Measurements from ENCODE around the gene RNU5D-1.
"Not testable (repeated sequence)": the region's sequence is repeated elsewhere in the genome, so short reads cannot be mapped to it uniquely, and the experiment has no call there.

RNU5D-1 gene

GRCh38 chr1:44730741-44731512 is at the start of gene RNU5D-1:
Gene RNU5D-1, minus strand, starts transcription at chr1:44731170.
- DNase-seq (ENCODE audit: low read depth): peak; percentile 90

- DNase-seq (ENCODE audit: low read depth): no peak
Measured at GRCh38 chr1:44780583-44781121, 49.7 kb upstream of the RNU5D-1 start.

GRCh38 chr1:44778705-44779576 is 48.0 kb upstream of the RNU5D-1 start:
- no peak for DNase-seq (ENCODE audit: low read depth)

- DNase-seq (ENCODE audit: low read depth): no peak
Measured at GRCh38 chr1:44777969-44778635, 47.1 kb upstream of the RNU5D-1 start.

GRCh38 chr1:44777547-44777946 is 46.6 kb upstream of the RNU5D-1 start:
- no peak for DNase-seq (ENCODE audit: low read depth)

GRCh38 chr1:44776730-44777068 is 45.7 kb upstream of the RNU5D-1 start:
- no peak for DNase-seq (ENCODE audit: low read depth)

GRCh38 chr1:44775930-44776729 is 45.2 kb upstream of the RNU5D-1 start:
- DNase-seq (ENCODE audit: low read depth): no peak

GRCh38 chr1:44775078-44775929 is 44.3 kb upstream of the RNU5D-1 start, which contains the start of gene RPS8:
Gene RPS8, plus strand, starts transcription at chr1:44775540. Its CDS starts 57 bp downstream, at chr1:44775597.
- DNase-seq (ENCODE audit: low read depth): peak; percentile 93

GRCh38 chr1:44766421-44766820 is 35.5 kb upstream of the RNU5D-1 start:
- not testable (repeated sequence) for DNase-seq (ENCODE audit: low read depth)

GRCh38 chr1:44760876-44761275 is 29.9 kb upstream of the RNU5D-1 start:
- DNase-seq (ENCODE audit: low read depth): no peak

- DNase-seq (ENCODE audit: low read depth): no peak
Measured at GRCh38 chr1:44759077-44759476, 28.1 kb upstream of the RNU5D-1 start.

GRCh38 chr1:44757420-44757819 is 26.4 kb upstream of the RNU5D-1 start:
- DNase-seq (ENCODE audit: low read depth): no peak

- no peak for DNase-seq (ENCODE audit: low read depth)
Measured at GRCh38 chr1:44747878-44748277, 16.9 kb upstream of the RNU5D-1 start.

- DNase-seq (ENCODE audit: low read depth): no peak
Measured at GRCh38 chr1:44743211-44743610, 12.2 kb upstream of the RNU5D-1 start.

- no peak for DNase-seq (ENCODE audit: low read depth)
Measured at GRCh38 chr1:44740179-44740617, 9.2 kb upstream of the RNU5D-1 start.

- peak; percentile 94 for DNase-seq (ENCODE audit: low read depth)
Measured at GRCh38 chr1:44739307-44740178, 8.6 kb upstream of the RNU5D-1 start, which contains the start of gene KIF2C. Gene KIF2C, plus strand, starts transcription at chr1:44739837. Its CDS starts 96 bp downstream, at chr1:44739933.

- DNase-seq (ENCODE audit: low read depth): not testable (repeated sequence)
Measured at GRCh38 chr1:44738953-44739306, 8.0 kb upstream of the RNU5D-1 start.

GRCh38 chr1:44735992-44736391 is 5.0 kb upstream of the RNU5D-1 start:
- no peak for DNase-seq (ENCODE audit: low read depth)

- no peak for DNase-seq (ENCODE audit: low read depth)
Measured at GRCh38 chr1:44733784-44734183, 2.8 kb upstream of the RNU5D-1 start.
